ENCODE results near the gene DGKD. TPM values are rescaled to one million over a fixed set of nuclear protein-coding genes. Genes with fewer than 3 reads are reported as not detected.

Gene DGKD
- total and polyA plus RNA-seq, 2 experiments from 2014 or later = 3.9 to 4.0 TPM

GRCh38 chr2:233384015-233384414 is 29.7 kb downstream of the DGKD start:
- no peaks in the 10 kb centered on the region for H3K36me3 ChIP-seq (ENCODE audit: low read depth)
- no peak overlapping the region for H3K9ac ChIP-seq
- no peak overlapping the region for H3K4me2 ChIP-seq (ENCODE audit: unreplicated experiment)
- H4K20me1 ChIP-seq (ENCODE audit: insufficient read depth) = no peaks in the 10 kb centered on the region
- in situ Hi-C loops (cut with MboI) = no loop called here
- WGBS, 2 experiments (ENCODE audit: low coverage in 1 of 2, low lambda C conversion rate in 2 of 2, missing lambda C conversion rate in 2 of 2) = 87 to 93% methylated on average over 10 of the region's 10 CpGs
- H3K4me3 ChIP-seq = no peak overlapping the region
- H3K27me3 ChIP-seq (replicated peaks; ENCODE audit: insufficient read depth) = no peaks in the 10 kb centered on the region
- H3K27ac ChIP-seq = no peak overlapping the region
- H3K9me2 ChIP-seq (ENCODE audit: insufficient read depth) = no peaks in the 10 kb centered on the region
- DNase-seq = no peak
- no peaks in the 10 kb centered on the region for H3K9me3 ChIP-seq (ENCODE audit: low read depth)
- no peak for TF ChIP-seq EZH2 (IDR thresholded peaks at IDR 0.05; ENCODE audit: insufficient read depth, poor library complexity, severe bottlenecking)
- no peak for TF ChIP-seq EZH2phosphoT487 (IDR thresholded peaks at IDR 0.05; ENCODE audit: insufficient read depth, low read depth)
- H3K4me1 ChIP-seq (ENCODE audit: insufficient read depth) = peaks cover 22% of the 10 kb centered on the region
- no peak overlapping the region for H2AFZ ChIP-seq
- no peaks in the 10 kb centered on the region for H3K79me2 ChIP-seq (ENCODE audit: insufficient read depth)
- H3F3A ChIP-seq (ENCODE audit: insufficient read depth) = 0 out of 2 replicates have a peak, but pooled peaks cover 6% of the 10 kb centered on the region

GRCh38 chr2:233384811-233385488 is 30.7 kb downstream of the DGKD start:
- Histone ChIP-seq H3K4me3 (no peak overlapping the region), H4K20me1 (ENCODE audit: insufficient read depth) (no peaks in the 10 kb centered on the region), H3K9me2 (ENCODE audit: insufficient read depth) (no peaks in the 10 kb centered on the region), H3K27ac (no peak overlapping the region), H3K9ac (no peak overlapping the region), H3K9me3 (ENCODE audit: low read depth) (no peaks in the 10 kb centered on the region), H3K27me3 (replicated peaks; ENCODE audit: insufficient read depth) (no peaks in the 10 kb centered on the region), H3K4me1 (ENCODE audit: insufficient read depth) (peaks cover 22% of the 10 kb centered on the region), H3K79me2 (ENCODE audit: insufficient read depth) (no peaks in the 10 kb centered on the region), H3F3A (ENCODE audit: insufficient read depth) (0 out of 2 replicates have a peak, but pooled peaks cover 6% of the 10 kb centered on the region), H3K36me3 (ENCODE audit: low read depth) (no peaks in the 10 kb centered on the region), H2AFZ (no peak overlapping the region), H3K4me2 (ENCODE audit: unreplicated experiment) (no peak overlapping the region)
- no peak for TF ChIP-seq EZH2 (IDR thresholded peaks at IDR 0.05; ENCODE audit: insufficient read depth, poor library complexity, severe bottlenecking)
- TF ChIP-seq EZH2phosphoT487 (IDR thresholded peaks at IDR 0.05; ENCODE audit: insufficient read depth, low read depth) = no peak
- 95 to 97% methylated on average over 12 of the region's 12 CpGs for WGBS, 2 experiments (ENCODE audit: low coverage in 1 of 2, low lambda C conversion rate in 2 of 2, missing lambda C conversion rate in 2 of 2)
- in situ Hi-C loops (cut with MboI) = no loop called here
- no peak for DNase-seq

- no peaks in the 10 kb centered on the region for H3K27me3 ChIP-seq (replicated peaks; ENCODE audit: insufficient read depth)
- no peak overlapping the region for H3K4me3 ChIP-seq
- H3K4me2 ChIP-seq (ENCODE audit: unreplicated experiment) = no peak overlapping the region
- DNase-seq = no peak
- no peak overlapping the region for H2AFZ ChIP-seq
- H3K9me2 ChIP-seq (ENCODE audit: insufficient read depth) = no peaks in the 10 kb centered on the region
- TF ChIP-seq EZH2phosphoT487 (IDR thresholded peaks at IDR 0.05; ENCODE audit: insufficient read depth, low read depth) (no peak), EZH2 (IDR thresholded peaks at IDR 0.05; ENCODE audit: insufficient read depth, poor library complexity, severe bottlenecking) (no peak)
- in situ Hi-C loops (cut with MboI) = no loop called here
- peaks cover 22% of the 10 kb centered on the region for H3K4me1 ChIP-seq (ENCODE audit: insufficient read depth)
- no peaks in the 10 kb centered on the region for H3K79me2 ChIP-seq (ENCODE audit: insufficient read depth)
- no peak overlapping the region for H3K27ac ChIP-seq
- 0 out of 2 replicates have a peak, but pooled peaks cover 6% of the 10 kb centered on the region for H3F3A ChIP-seq (ENCODE audit: insufficient read depth)
- no peaks in the 10 kb centered on the region for H4K20me1 ChIP-seq (ENCODE audit: insufficient read depth)
- H3K9ac ChIP-seq = no peak overlapping the region
- WGBS, 2 experiments (ENCODE audit: low coverage in 1 of 2, low lambda C conversion rate in 2 of 2, missing lambda C conversion rate in 2 of 2) = 98% methylated on average over 14 of the region's 14 CpGs
- H3K36me3 ChIP-seq (ENCODE audit: low read depth) = no peaks in the 10 kb centered on the region
- no peaks in the 10 kb centered on the region for H3K9me3 ChIP-seq (ENCODE audit: low read depth)
Observed at GRCh38 chr2:233385489-233386044, 31.3 kb downstream of the DGKD start.

GRCh38 chr2:233386382-233387041 is 32.2 kb downstream of the DGKD start:
- no peak overlapping the region for H3K27ac ChIP-seq
- no peak overlapping the region for H3K4me3 ChIP-seq
- no peak overlapping the region for H3K9ac ChIP-seq
- H3K9me2 ChIP-seq (ENCODE audit: insufficient read depth) = no peaks in the 10 kb centered on the region
- H3K4me1 ChIP-seq (ENCODE audit: insufficient read depth) = peaks cover 22% of the 10 kb centered on the region
- no peak overlapping the region for H2AFZ ChIP-seq
- in situ Hi-C loops (cut with MboI) = no loop called here
- peak; percentile 71 for DNase-seq
- H3F3A ChIP-seq (ENCODE audit: insufficient read depth) = 0 out of 2 replicates have a peak, but pooled peaks cover 6% of the 10 kb centered on the region
- no peaks in the 10 kb centered on the region for H3K27me3 ChIP-seq (replicated peaks; ENCODE audit: insufficient read depth)
- no peaks in the 10 kb centered on the region for H3K79me2 ChIP-seq (ENCODE audit: insufficient read depth)
- H4K20me1 ChIP-seq (ENCODE audit: insufficient read depth) = no peaks in the 10 kb centered on the region
- TF ChIP-seq EZH2 (IDR thresholded peaks at IDR 0.05; ENCODE audit: insufficient read depth, poor library complexity, severe bottlenecking) (no peak), EZH2phosphoT487 (IDR thresholded peaks at IDR 0.05; ENCODE audit: insufficient read depth, low read depth) (no peak)
- H3K9me3 ChIP-seq (ENCODE audit: low read depth) = no peaks in the 10 kb centered on the region
- no peaks in the 10 kb centered on the region for H3K36me3 ChIP-seq (ENCODE audit: low read depth)
- 22 to 24% methylated on average over 13 of the region's 13 CpGs for WGBS, 2 experiments (ENCODE audit: low coverage in 1 of 2, low lambda C conversion rate in 2 of 2, missing lambda C conversion rate in 2 of 2)
- H3K4me2 ChIP-seq (ENCODE audit: unreplicated experiment) = peak overlapping the region; percentile 47

Data from GM23248 (cell line).